Prostate gland (tissue), 2 donors: Measurements from ENCODE around the gene SYTL1.

Experiments used
- CTCF ChIP-seq, 4 experiments: fragments of 200-600 bp in 2 of 4; fragments of 450-650 bp in 2 of 4; sonication (generic) in 2 of 4; IDR thresholded peaks; 1 replicate in 3 of 4; 2 replicates in 1 of 4; pipeline ENCODE4 v1.5.1; 2016 to 2019; ENCODE audit warnings: antibody characterized with exemption in 4 of 4, mild to moderate bottlenecking in 2 of 4, moderate library complexity in 2 of 4
- POLR2AphosphoS5 ChIP-seq: sonication (generic); formaldehyde crosslinking; IDR thresholded peaks from one replicate; pipeline ENCODE4 v1.6.1; 2017; ENCODE audit warnings: antibody characterized with exemption

- no peak for TF ChIP-seq CTCF (IDR thresholded peaks at IDR 0.05)
- peak; percentile 29 for TF ChIP-seq POLR2AphosphoS5
These were observed 36.1 kb downstream of the SYTL1 start for GRCh38 chr1:27377760-27378495.
